PC-3 (cell line): ENCODE data around the gene TLNRD1. TPM values are rescaled to one million over a fixed set of nuclear protein-coding genes. Genes with fewer than 3 reads are reported as not detected.

Source experiments
- ATAC-seq: fragments of 200-7000 bp; cut with Tn5 transposase; 2 replicates; pipeline ENCODE4 v1.9.1; 2020; ENCODE audit warnings: mild to moderate bottlenecking, moderate library complexity
- BruUV-seq: library from RNA; stranded (reverse); fragments of 400-500 nt; replicated peaks from 2 replicates; lab custom pipeline; 2021; lab: Mats Ljungman, UMichigan
- CTCF ChIA-PET: fragments of 300-600 bp; sonication (Branson Sonifier 250); formaldehyde crosslinking; loops from one replicate; lab custom pipeline; 2022; ENCODE audit warnings: antibody characterized with exemption; lab: Charles Lee
- POLR2A ChIA-PET: fragments of 300-600 bp; sonication (Branson Sonifier 250); formaldehyde crosslinking; loops from one replicate; lab custom pipeline; 2022; ENCODE audit warnings: antibody characterized with exemption; ENCODE audit not compliant: unreplicated experiment; lab: Charles Lee
- DNase-seq: peaks from one replicate; pipeline ENCODE4 v3.0.0-alpha.2; 2015
- H2AFZ ChIP-seq: fragments of 300-600 bp; sonication (generic); 2 replicates; pipeline ENCODE4 v1.6.0; 2016; ENCODE audit warnings: antibody characterized with exemption, low read length
- H3F3A ChIP-seq: fragments of 300-600 bp; sonication (generic); one replicate; pipeline ENCODE4 v1.6.0; 2017; ENCODE audit warnings: antibody characterized with exemption, low read length, control low read depth, mild to moderate bottlenecking; ENCODE audit not compliant: unreplicated experiment
- H3K27ac ChIP-seq: fragments of 300-600 bp; sonication (generic); 2 replicates; pipeline ENCODE4 v1.5.1; 2016; ENCODE audit warnings: mild to moderate bottlenecking, low read length
- H3K27me3 ChIP-seq: fragments of 300-600 bp; sonication (generic); 2 replicates; pipeline ENCODE4 v1.6.1; 2016; ENCODE audit warnings: low read length, mixed read lengths
- H3K36me3 ChIP-seq: fragments of 300-600 bp; sonication (generic); 2 replicates; pipeline ENCODE4 v1.6.1; 2016; ENCODE audit warnings: low read depth, mixed run types, low read length, mixed read lengths
- H3K4me1 ChIP-seq: fragments of 300-600 bp; sonication (generic); 2 replicates; pipeline ENCODE4 v1.5.1; 2016; ENCODE audit warnings: low read length; ENCODE audit not compliant: insufficient read depth
- H3K4me2 ChIP-seq: fragments of 300-600 bp; sonication (generic); 2 replicates; pipeline ENCODE4 v1.6.0; 2016; ENCODE audit warnings: low read length
- H3K4me3 ChIP-seq: fragments of 300-600 bp; sonication (generic); 2 replicates; pipeline ENCODE4 v1.5.1; 2016; ENCODE audit warnings: mild to moderate bottlenecking, low read length, mixed read lengths
- H3K79me2 ChIP-seq: fragments of 300-600 bp; sonication (generic); 2 replicates; pipeline ENCODE4 v1.6.1; 2017; ENCODE audit warnings: low read length, mixed read lengths
- H3K9ac ChIP-seq: fragments of 300-600 bp; sonication (generic); 2 replicates; pipeline ENCODE4 v1.6.0; 2016; ENCODE audit warnings: mild to moderate bottlenecking, low read length
- H3K9me2 ChIP-seq: fragments of 300-600 bp; sonication (generic); replicated peaks from 2 replicates; pipeline ENCODE4 v1.6.1; 2016; ENCODE audit warnings: mixed run types, low read length, mixed read lengths
- H3K9me3 ChIP-seq: fragments of 300-600 bp; sonication (generic); 2 replicates; pipeline ENCODE4 v1.6.1; 2016; ENCODE audit warnings: low read length, mixed read lengths
- H4K20me1 ChIP-seq: fragments of 300-600 bp; sonication (generic); 2 replicates; pipeline ENCODE4 v1.6.1; 2016; ENCODE audit warnings: low read length, mixed read lengths
- CTCF ChIP-seq: fragments of 300-600 bp; sonication (generic); conservative IDR thresholded peaks from 2 replicates; pipeline ENCODE4 v1.5.1; 2017; ENCODE audit warnings: antibody characterized with exemption, low read depth, mild to moderate bottlenecking, low read length
- EZH2 ChIP-seq: fragments of 300-600 bp; sonication (generic); IDR thresholded peaks from one replicate; pipeline ENCODE4 v1.6.1; 2017; ENCODE audit warnings: antibody characterized with exemption, mild to moderate bottlenecking, low read length; ENCODE audit not compliant: unreplicated experiment
- EZH2phosphoT487 ChIP-seq: fragments of 300-600 bp; sonication (generic); IDR thresholded peaks from 2 replicates; pipeline ENCODE4 v1.6.1; 2018; ENCODE audit warnings: mild to moderate bottlenecking, antibody characterized with exemption, low read length, borderline replicate concordance
- intact Hi-C: fragments of 100-400 bp; cut with micrococcal nuclease; formaldehyde crosslinking; loops from 2 replicates; pipeline ENCODE4 v1.9.0; 2023
- total RNA-seq: library from RNA; depleted of rRNA; stranded (reverse); fragments of >200 nt; gene quantifications from 2 replicates; pipeline ENCODE4 v1.2.3, GENCODE V29; 2014

Gene TLNRD1
- total RNA-seq, 1 experiment from 2014 or later, result 17.8 TPM

GRCh38 chr15:81025721-81026370 lies 25.1 kb downstream of the TLNRD1 start:
- Histone ChIP-seq H3K27me3 (no peaks in the 10 kb centered on the region), H3K27ac (no peak overlapping the region), H3K36me3 (no peaks in the 10 kb centered on the region; the same call in 1 of the 2 replicates), H3K4me1 (peaks cover 8% of the 10 kb centered on the region; the same call in 1 of the 2 replicates), H3K4me3 (no peak overlapping the region), H3K9me2 (no peaks in the 10 kb centered on the region), H3K4me2 (no peak overlapping the region), H4K20me1 (no peaks in the 10 kb centered on the region), H3F3A (no peaks in the 10 kb centered on the region), H2AFZ (no peak overlapping the region), H3K9me3 (peaks cover 5% of the 10 kb centered on the region; the same call in 1 of the 2 replicates), H3K9ac (no peak overlapping the region), H3K79me2 (no peaks in the 10 kb centered on the region)
- intact Hi-C loops, result no loop called here
- ATAC-seq, result no peak
- TF ChIP-seq EZH2phosphoT487 (no peak), EZH2 (no peak), CTCF (no peak)
- no peak for DNase-seq
- ChIA-PET POLR2A (no interaction called here), CTCF (no interaction called here)
- no TSS peak for BruUV-seq

- H4K20me1 ChIP-seq, result no peaks in the 10 kb centered on the region
- peaks cover 8% of the 10 kb centered on the region; the same call in 1 of the 2 replicates for H3K4me1 ChIP-seq
- no peak overlapping the region for H3K9ac ChIP-seq
- no peak overlapping the region for H3K4me3 ChIP-seq
- ATAC-seq, result no peak
- no peaks in the 10 kb centered on the region for H3K79me2 ChIP-seq
- no TSS peak for BruUV-seq
- H3K27me3 ChIP-seq, result no peaks in the 10 kb centered on the region
- POLR2A ChIA-PET, result no interaction called here
- CTCF ChIA-PET, result no interaction called here
- H3K9me2 ChIP-seq, result no peaks in the 10 kb centered on the region
- TF ChIP-seq CTCF (no peak), EZH2 (no peak), EZH2phosphoT487 (no peak)
- intact Hi-C loops, result no loop called here
- no peaks in the 10 kb centered on the region for H3F3A ChIP-seq
- H3K4me2 ChIP-seq, result no peak overlapping the region
- no peaks in the 10 kb centered on the region; the same call in 1 of the 2 replicates for H3K36me3 ChIP-seq
- no peak overlapping the region for H2AFZ ChIP-seq
- DNase-seq, result no peak
- peaks cover 5% of the 10 kb centered on the region; the same call in 1 of the 2 replicates for H3K9me3 ChIP-seq
- no peak overlapping the region for H3K27ac ChIP-seq
Measured at GRCh38 chr15:81026836-81027599, 26.3 kb downstream of the TLNRD1 start.
